ENCODE results near the gene ERMP1. TPM values are rescaled to one million over a fixed set of nuclear protein-coding genes. Genes with fewer than 3 reads are reported as not detected.

ERMP1 gene
- total RNA-seq, 4 donors from 2014 or later = 7.3 to 10.0 (median 9.4) TPM

DNA sequence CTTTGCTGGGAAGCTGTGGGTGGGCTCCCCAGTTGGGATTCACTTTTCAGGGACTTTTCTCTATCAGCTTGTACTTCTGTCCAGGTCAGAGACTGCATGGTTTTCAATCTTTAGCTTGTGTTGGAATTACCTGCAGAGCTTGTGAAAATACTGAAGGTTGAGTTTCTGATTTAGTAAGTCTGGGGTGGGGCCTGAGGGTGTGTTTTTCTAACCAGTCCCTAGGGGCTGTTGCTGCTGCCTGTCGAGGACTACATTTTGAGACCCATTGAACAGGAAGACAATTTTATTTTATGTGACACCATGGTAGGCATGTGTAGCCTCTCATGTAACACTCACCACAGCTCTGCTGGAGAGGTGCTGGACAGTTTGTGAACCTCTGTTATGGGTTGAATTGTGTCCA is 43.1 kb upstream of the ERMP1 start:
- H3K27me3 ChIP-seq = no peaks in the 10 kb centered on the region
- no peak overlapping the region for H3K27ac ChIP-seq (replicated peaks in 1 of 4)
- no peaks in the 10 kb centered on the region for H3K4me1 ChIP-seq
- TF ChIP-seq, protein P1, sequence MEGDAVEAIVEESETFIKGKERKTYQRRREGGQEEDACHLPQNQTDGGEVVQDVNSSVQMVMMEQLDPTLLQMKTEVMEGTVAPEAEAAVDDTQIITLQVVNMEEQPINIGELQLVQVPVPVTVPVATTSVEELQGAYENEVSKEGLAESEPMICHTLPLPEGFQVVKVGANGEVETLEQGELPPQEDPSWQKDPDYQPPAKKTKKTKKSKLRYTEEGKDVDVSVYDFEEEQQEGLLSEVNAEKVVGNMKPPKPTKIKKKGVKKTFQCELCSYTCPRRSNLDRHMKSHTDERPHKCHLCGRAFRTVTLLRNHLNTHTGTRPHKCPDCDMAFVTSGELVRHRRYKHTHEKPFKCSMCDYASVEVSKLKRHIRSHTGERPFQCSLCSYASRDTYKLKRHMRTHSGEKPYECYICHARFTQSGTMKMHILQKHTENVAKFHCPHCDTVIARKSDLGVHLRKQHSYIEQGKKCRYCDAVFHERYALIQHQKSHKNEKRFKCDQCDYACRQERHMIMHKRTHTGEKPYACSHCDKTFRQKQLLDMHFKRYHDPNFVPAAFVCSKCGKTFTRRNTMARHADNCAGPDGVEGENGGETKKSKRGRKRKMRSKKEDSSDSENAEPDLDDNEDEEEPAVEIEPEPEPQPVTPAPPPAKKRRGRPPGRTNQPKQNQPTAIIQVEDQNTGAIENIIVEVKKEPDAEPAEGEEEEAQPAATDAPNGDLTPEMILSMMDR (IDR thresholded peaks at IDR 0.05) = no peak
- TF ChIP-seq POLR2A (IDR thresholded peaks at IDR 0.05; ENCODE audit: low read depth) = no peak
- no peak for TF ChIP-seq POLR2AphosphoS5 (IDR thresholded peaks at IDR 0.05)
- TF ChIP-seq EP300 (IDR thresholded peaks at IDR 0.05) = no peak
- H3K4me3 ChIP-seq = no peak overlapping the region
- intact Hi-C loops (cut with DNase I) = no loop called here
- no peak for DNase-seq (ENCODE audit: extremely low spot score)
- H3K9me3 ChIP-seq = no peaks in the 10 kb centered on the region
- WGBS = 100% methylated on average over 1 of the region's 1 CpG
- H3K36me3 ChIP-seq = peaks cover 0 to 18% (median 7%) of the 10 kb centered on the region in 4 donors

GRCh38 chr9:5874048-5874447 is 41.1 kb upstream of the ERMP1 start:
- DNase-seq (ENCODE audit: extremely low spot score) = no peak
- no peaks in the 10 kb centered on the region for H3K4me1 ChIP-seq
- H3K36me3 ChIP-seq = peaks cover 0 to 19% (median 7%) of the 10 kb centered on the region in 4 donors
- TF ChIP-seq EP300 (IDR thresholded peaks at IDR 0.05) (no peak), POLR2A (IDR thresholded peaks at IDR 0.05; ENCODE audit: low read depth) (no peak), POLR2AphosphoS5 (IDR thresholded peaks at IDR 0.05) (no peak)
- TF ChIP-seq, protein P1 (IDR thresholded peaks at IDR 0.05) = no peak
- intact Hi-C loops (cut with DNase I) = no loop called here
- H3K27me3 ChIP-seq = no peaks in the 10 kb centered on the region
- no peak overlapping the region for H3K4me3 ChIP-seq
- H3K27ac ChIP-seq (replicated peaks in 1 of 4) = no peak overlapping the region
- WGBS = 89% methylated on average over 2 of the region's 2 CpGs
- H3K9me3 ChIP-seq = no peaks in the 10 kb centered on the region

GRCh38 chr9:5873439-5873838 is 40.5 kb upstream of the ERMP1 start:
- H3K27ac ChIP-seq (replicated peaks in 1 of 4) = no peak overlapping the region
- intact Hi-C loops (cut with DNase I) = no loop called here
- TF ChIP-seq POLR2AphosphoS5 (IDR thresholded peaks at IDR 0.05) (no peak), POLR2A (IDR thresholded peaks at IDR 0.05; ENCODE audit: low read depth) (no peak), EP300 (IDR thresholded peaks at IDR 0.05) (no peak)
- TF ChIP-seq, protein P1 (IDR thresholded peaks at IDR 0.05) = no peak
- no peaks in the 10 kb centered on the region for H3K9me3 ChIP-seq
- H3K36me3 ChIP-seq = peaks cover 0 to 19% (median 7%) of the 10 kb centered on the region in 4 donors
- no peaks in the 10 kb centered on the region for H3K4me1 ChIP-seq
- WGBS = 98% methylated on average over 5 of the region's 5 CpGs
- no peaks in the 10 kb centered on the region for H3K27me3 ChIP-seq
- H3K4me3 ChIP-seq = no peak overlapping the region
- no peak for DNase-seq (ENCODE audit: extremely low spot score)

DNA sequence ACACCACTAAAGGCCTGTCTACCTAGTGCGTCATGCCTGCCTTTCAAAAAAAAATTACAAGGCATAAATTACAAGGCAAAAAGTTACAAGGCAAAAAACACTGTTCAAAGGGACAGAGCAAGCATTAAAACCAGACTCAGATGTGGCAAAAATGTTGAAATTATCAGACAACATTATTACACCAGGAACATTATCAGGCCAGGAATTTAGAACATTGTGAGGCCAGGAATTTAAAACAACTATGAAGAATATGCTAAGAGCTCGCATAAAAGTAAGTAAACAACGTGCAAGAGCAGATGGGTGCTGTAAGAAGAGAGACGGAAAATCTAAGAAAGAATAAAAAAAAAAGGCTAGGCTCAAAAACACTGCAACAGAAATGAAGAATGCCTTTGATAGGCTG is 39.6 kb upstream of the ERMP1 start:
- Histone ChIP-seq H3K27me3 (no peaks in the 10 kb centered on the region), H3K4me1 (no peaks in the 10 kb centered on the region), H3K27ac (replicated peaks in 1 of 4) (no peak overlapping the region), H3K9me3 (no peaks in the 10 kb centered on the region), H3K36me3 (peaks cover 0 to 23% (median 7%) of the 10 kb centered on the region in 4 donors), H3K4me3 (no peak overlapping the region)
- intact Hi-C loops (cut with DNase I) = no loop called here
- WGBS = 91% methylated on average over 4 of the region's 4 CpGs
- no peak for TF ChIP-seq EP300 (IDR thresholded peaks at IDR 0.05)
- TF ChIP-seq, protein P1 (IDR thresholded peaks at IDR 0.05) = no peak
- no peak for DNase-seq (ENCODE audit: extremely low spot score)

DNA sequence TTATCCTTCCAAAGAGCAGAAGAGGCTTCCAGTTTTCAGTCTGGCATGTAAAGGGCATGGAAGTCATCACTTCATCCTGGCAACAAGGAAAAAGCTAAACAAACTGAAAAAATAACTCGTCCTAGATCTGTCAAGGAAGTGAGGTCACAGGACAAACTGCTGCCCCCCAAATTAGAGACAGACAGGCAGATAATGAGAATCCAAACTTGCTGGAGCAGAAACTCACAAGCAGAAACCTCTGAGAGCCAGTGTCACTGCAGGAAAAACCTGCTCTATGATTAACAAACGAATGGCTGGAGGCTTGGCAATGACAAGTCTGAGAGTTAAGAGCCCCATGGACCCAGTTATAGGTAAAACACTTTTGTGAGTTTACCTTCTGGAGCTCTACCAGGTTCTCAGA is 38.9 kb upstream of the ERMP1 start:
- H3K4me3 ChIP-seq = no peak overlapping the region
- intact Hi-C loops (cut with DNase I) = no loop called here

More for the DNA sequence above, 38.9 kb upstream of the ERMP1 start:
- Histone ChIP-seq H3K9me3 (no peaks in the 10 kb centered on the region), H3K27ac (replicated peaks in 1 of 4) (no peak overlapping the region), H3K27me3 (no peaks in the 10 kb centered on the region), H3K36me3 (peaks cover 0 to 30% (median 8%) of the 10 kb centered on the region in 4 donors), H3K4me1 (no peaks in the 10 kb centered on the region)
- TF ChIP-seq POLR2AphosphoS5 (IDR thresholded peaks at IDR 0.05) = no peak
- TF ChIP-seq, protein P1 (IDR thresholded peaks at IDR 0.05) = no peak
- DNase-seq (ENCODE audit: extremely low spot score) = no peak
- WGBS = 51% methylated on average over 2 of the region's 2 CpGs

Measured in esophagus muscularis mucosa (tissue), 4 donors.